Measurements from ENCODE around the gene PAX2.

The PAX2 gene

DNA sequence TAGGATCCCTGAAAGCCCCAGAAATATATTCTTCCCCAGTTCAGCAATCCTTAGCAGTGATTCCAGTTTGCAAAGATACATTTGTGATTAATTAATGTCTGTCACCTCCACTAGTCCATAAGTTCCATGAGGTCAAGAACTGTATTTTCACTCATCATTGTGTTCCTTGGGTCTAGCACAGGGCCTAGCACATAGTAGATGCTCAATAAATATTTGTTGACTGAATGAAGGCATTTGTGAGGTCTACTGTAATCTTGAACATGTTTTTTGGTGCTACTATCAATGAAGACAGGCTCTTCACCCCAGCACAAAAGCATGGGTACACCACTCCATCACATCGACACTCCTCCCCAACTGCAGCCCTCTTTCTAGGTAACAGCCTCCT, 30.8 kb upstream of the PAX2 start:
- CTCF ChIA-PET = interaction anchor here (0.7 kb wide), 1 partner anchor 157 kb away, joined by 3 read pairs; no protein-coding TSS in a partner anchor
- TF ChIP-seq, protein P1, sequence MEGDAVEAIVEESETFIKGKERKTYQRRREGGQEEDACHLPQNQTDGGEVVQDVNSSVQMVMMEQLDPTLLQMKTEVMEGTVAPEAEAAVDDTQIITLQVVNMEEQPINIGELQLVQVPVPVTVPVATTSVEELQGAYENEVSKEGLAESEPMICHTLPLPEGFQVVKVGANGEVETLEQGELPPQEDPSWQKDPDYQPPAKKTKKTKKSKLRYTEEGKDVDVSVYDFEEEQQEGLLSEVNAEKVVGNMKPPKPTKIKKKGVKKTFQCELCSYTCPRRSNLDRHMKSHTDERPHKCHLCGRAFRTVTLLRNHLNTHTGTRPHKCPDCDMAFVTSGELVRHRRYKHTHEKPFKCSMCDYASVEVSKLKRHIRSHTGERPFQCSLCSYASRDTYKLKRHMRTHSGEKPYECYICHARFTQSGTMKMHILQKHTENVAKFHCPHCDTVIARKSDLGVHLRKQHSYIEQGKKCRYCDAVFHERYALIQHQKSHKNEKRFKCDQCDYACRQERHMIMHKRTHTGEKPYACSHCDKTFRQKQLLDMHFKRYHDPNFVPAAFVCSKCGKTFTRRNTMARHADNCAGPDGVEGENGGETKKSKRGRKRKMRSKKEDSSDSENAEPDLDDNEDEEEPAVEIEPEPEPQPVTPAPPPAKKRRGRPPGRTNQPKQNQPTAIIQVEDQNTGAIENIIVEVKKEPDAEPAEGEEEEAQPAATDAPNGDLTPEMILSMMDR (conservative IDR thresholded peaks at IDR 0.05; ENCODE audit: low read depth) = no peak

DNA sequence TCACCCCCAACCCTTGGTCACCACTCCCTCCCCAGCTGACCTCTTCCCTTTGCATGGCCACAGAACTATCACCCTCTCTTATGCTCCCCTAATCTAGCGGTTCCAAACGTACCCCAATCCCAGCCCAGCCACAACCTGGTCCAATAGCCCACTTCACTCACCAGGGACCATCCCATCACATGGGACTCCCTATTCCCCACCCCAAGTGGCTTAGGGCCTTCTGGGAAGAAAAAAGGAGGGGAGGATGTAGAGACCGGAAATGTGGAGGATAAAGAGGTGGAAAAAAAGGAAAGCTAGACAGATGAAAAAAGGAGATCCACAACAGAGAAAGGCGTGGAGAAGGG, 30.3 kb upstream of the PAX2 start:
- no peak for DNase-seq (ENCODE audit: low spot score)
- no peak overlapping the region for H3K27ac ChIP-seq
- CTCF ChIA-PET = interaction anchor here (0.7 kb wide), 1 partner anchor 157 kb away, joined by 3 read pairs; no protein-coding TSS in a partner anchor
- TF ChIP-seq, protein P1 (conservative IDR thresholded peaks at IDR 0.05; ENCODE audit: low read depth) = no peak
- POLR2A ChIA-PET (ENCODE audit: low non-redundant PET) = no interaction called here

More for the DNA sequence above, 30.8 kb upstream of the PAX2 start:
- POLR2A ChIA-PET (ENCODE audit: low non-redundant PET) = no interaction called here
- H3K27ac ChIP-seq = no peak overlapping the region
- no peak for DNase-seq (ENCODE audit: low spot score)

DNA sequence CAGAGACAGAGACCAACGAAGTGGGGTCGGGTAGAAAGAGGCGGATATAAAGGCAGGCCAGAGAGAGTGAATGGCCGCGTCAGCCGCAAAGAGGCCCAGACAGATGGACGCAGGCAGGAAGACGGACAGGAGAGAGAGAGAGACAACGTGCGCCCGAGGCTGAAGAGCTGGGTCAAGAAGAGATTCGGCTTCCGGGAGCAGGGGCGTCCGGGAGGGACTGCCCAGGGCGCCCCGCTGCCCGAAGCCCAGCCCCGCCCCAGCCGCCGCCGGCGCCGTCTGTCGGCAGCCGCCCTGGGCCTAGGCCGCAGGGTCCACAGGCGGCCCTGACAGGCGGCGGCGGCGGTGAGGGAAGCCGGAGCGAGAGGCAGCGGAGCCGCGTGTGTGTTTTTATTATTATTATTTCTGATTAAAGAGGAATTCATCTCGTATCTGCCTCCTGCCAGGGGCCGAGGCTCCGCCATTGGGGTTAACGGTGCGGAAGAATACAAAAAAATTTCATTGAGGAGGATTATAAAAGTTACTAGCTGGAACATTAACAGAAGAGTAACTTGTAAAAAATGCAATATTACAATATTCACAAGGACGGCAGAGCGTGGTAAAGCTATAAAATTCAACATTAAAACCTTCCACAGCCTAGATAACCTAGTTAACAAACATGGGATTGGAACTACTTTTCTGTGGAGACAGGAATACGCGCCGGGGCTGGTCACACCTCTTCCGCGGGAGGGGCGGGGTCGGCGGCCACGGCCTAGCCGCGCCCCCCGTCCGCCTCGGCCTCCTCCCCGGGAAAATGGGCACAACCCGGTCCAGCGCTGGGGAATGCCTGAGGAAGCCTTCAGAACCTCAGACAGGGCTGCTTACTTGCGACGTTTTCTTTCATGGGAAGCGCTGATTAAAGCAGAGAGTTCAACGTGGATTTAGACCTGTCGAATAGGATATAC, 29.7 kb upstream of the PAX2 start:
- ChIA-PET CTCF (interaction anchor here (0.7 kb wide), 1 partner anchor 156 kb away, joined by 3 read pairs; no protein-coding TSS in a partner anchor), POLR2A (ENCODE audit: low non-redundant PET) (no interaction called here)
- DNase-seq (ENCODE audit: low spot score) = no peak
- H3K27ac ChIP-seq = no peak overlapping the region
- TF ChIP-seq, protein P1 (conservative IDR thresholded peaks at IDR 0.05; ENCODE audit: low read depth) = no peak

DNA sequence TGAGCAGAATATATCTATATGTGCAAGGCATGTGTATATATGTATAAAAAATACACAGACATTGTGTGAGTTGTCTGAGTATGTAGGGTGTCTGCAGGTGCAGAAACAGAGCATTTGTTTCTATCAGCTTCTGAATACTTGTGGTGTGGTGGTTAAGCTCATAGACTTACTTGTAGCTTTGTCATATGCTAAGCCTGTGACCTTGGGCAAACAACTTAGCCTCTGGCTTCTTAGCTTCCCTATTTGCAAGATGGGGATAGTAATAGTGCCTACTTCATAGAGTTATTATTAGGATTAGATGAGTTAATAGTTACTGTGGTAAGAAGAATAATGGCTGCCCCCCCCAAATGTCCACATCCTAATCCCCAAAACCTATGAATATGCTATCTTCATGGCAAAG, 28.2 kb upstream of the PAX2 start:
- ChIA-PET CTCF (no interaction called here), POLR2A (ENCODE audit: low non-redundant PET) (no interaction called here)
- no peak for DNase-seq (ENCODE audit: low spot score)
- no peak overlapping the region for H3K27ac ChIP-seq
- TF ChIP-seq, protein P1 (conservative IDR thresholded peaks at IDR 0.05; ENCODE audit: low read depth) = no peak

DNA sequence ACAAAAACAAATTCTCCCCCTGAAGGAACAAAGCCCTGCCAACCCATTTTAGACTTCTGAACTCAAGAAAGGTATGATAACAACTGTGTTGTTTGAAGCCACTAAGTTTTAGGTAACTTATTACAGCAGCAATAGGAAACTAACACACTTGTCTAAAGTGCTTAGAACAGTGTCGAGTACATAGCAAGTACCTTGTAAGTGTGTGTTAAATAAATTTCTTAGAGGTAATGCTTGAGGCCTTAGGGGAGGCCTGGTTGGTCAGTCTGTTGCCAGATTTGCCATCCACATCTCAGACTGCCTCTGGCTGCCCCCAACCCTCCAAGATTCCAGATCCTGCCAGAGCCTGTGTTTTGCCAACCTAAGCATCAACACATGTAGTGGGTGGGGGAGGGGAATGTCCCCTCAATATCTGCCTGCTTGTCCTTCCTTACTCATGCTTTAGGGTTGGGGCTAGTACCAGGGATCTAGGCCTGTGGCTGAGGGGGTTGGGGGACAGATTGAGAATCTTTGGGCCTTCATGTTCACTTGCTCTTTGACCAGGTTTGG, 27.1 kb upstream of the PAX2 start:
- TF ChIP-seq, protein P1 (conservative IDR thresholded peaks at IDR 0.05; ENCODE audit: low read depth) = no peak
- no peak for DNase-seq (ENCODE audit: low spot score)
- H3K27ac ChIP-seq = no peak overlapping the region
- POLR2A ChIA-PET (ENCODE audit: low non-redundant PET) = no interaction called here
- CTCF ChIA-PET = interaction anchor here (0.8 kb wide), 1 partner anchor 18 kb away, joined by 4 read pairs; no protein-coding TSS in a partner anchor

DNA sequence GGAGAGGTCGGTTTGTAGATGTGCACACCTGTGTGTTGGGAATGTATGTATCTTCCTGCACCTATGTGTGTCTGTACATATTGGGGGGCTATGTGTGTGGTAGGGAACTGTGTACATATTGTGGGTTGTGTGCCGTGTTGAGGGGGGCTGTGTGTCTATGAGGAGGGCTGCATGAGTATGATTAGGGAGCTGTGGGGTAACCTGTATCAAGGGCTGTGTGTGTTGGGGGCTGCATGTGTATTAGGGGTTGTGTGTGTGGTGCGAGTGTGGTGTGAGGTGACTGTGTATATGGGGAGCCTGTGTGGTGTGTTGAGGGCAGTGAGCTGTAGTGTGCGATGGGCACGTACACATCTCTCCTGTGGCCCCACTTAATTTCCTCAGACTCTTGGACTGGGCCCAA, 22.2 kb upstream of the PAX2 start:
- TF ChIP-seq, protein P1 (conservative IDR thresholded peaks at IDR 0.05; ENCODE audit: low read depth) = no peak
- CTCF ChIA-PET = interaction anchor here (0.6 to 1.8 kb wide), 2 partner anchors 20 to 161 kb away, joined by 3 to 6 read pairs; no protein-coding TSS in a partner anchor
- POLR2A ChIA-PET (ENCODE audit: low non-redundant PET) = no interaction called here

More for the DNA sequence above, 22.2 kb upstream of the PAX2 start:
- H3K27ac ChIP-seq = no peak overlapping the region
- DNase-seq (ENCODE audit: low spot score) = no peak
